Lower leg skin (tissue), 4 donors: ENCODE data around the gene SCAF1. TPM values are rescaled to one million over a fixed set of nuclear protein-coding genes. Genes with fewer than 3 reads are reported as not detected.
A peak's percentile ranks its signal among the peaks of the same experiment; 100 is the strongest.

ENCODE experiments used
- DNase-seq, 2 donors: peaks; one replicate each; pipeline ENCODE4 v3.0.0-alpha.2; 2019; ENCODE audit warnings: low spot score in 2 of 2
- H3K4me3 ChIP-seq: fragments of 200-600 bp; sonication (generic); 2 replicates; pipeline ENCODE4 v1.5.1; 2017; ENCODE audit warnings: mild to moderate bottlenecking, low read depth; ENCODE audit not compliant: poor library complexity, severe bottlenecking
- CTCF ChIP-seq, 3 donors: fragments of 450-650 bp; IDR thresholded peaks; one replicate each; pipeline ENCODE4 v1.5.1; 2016; ENCODE audit warnings: antibody characterized with exemption in 3 of 3, mild to moderate bottlenecking in 3 of 3, moderate library complexity in 2 of 3
- POLR2A ChIP-seq, 2 donors: fragments of 450-650 bp; IDR thresholded peaks; one replicate each; pipeline ENCODE4 v1.6.1; 2016 to 2017; ENCODE audit warnings: antibody characterized with exemption in 2 of 2, mild to moderate bottlenecking in 1 of 2, moderate library complexity in 1 of 2
- WGBS, 2 donors: methylation state at CpG; one replicate each; pipeline ENCODE4 v1.1.5; 2018; 5-methylcytosine and 5-hydroxymethylcytosine counted together
- intact Hi-C: fragments of 100-400 bp; cut with DNase I; formaldehyde crosslinking; loops from one replicate; pipeline ENCODE4 v1.15.0; 2023; ENCODE audit warnings: low total_unique reads
- total RNA-seq, 4 donors: library from RNA; depleted of rRNA; stranded (reverse); fragments of >200 nt; gene quantifications; one replicate each; pipeline ENCODE4 v1.1.0, GENCODE V29; 2016

The SCAF1 gene
- total RNA-seq, 4 donors from 2014 or later, result 28.6 to 54.3 (median 33.7) TPM

GRCh38 chr19:49624967-49625910, 16.8 kb upstream of the SCAF1 start:
- TF ChIP-seq CTCF (IDR thresholded peaks at IDR 0.05) (no peak), POLR2A (IDR thresholded peaks at IDR 0.05) (no peak)
- H3K4me3 ChIP-seq, result no peak overlapping the region
- no peak for DNase-seq
- WGBS, 2 donors, result 82 to 89% methylated on average over 26 to 27 of the region's 27 CpGs
- intact Hi-C loops, result no loop called here

GRCh38 chr19:49626226-49626625, 15.8 kb upstream of the SCAF1 start:
- intact Hi-C loops, result no loop called here
- 89 to 91% methylated on average over 11 of the region's 11 CpGs for WGBS, 2 donors
- no peak for DNase-seq
- no peak for TF ChIP-seq CTCF (IDR thresholded peaks at IDR 0.05)
- TF ChIP-seq POLR2A (IDR thresholded peaks at IDR 0.05), result no peak
- H3K4me3 ChIP-seq, result no peak overlapping the region

GRCh38 chr19:49629659-49630058, 12.3 kb upstream of the SCAF1 start:
- peak in 1 of 2 donors; percentile 84 for DNase-seq
- WGBS, 2 donors, result 80 to 83% methylated on average over 9 of the region's 9 CpGs
- TF ChIP-seq POLR2A (IDR thresholded peaks at IDR 0.05) (no peak), CTCF (IDR thresholded peaks at IDR 0.05) (no peak)
- H3K4me3 ChIP-seq, result no peak overlapping the region
- intact Hi-C loops, result no loop called here

- intact Hi-C loops, result no loop called here
- peak in 1 of 2 donors; percentile 82 for DNase-seq
- no peak overlapping the region for H3K4me3 ChIP-seq
- 10 to 12% methylated on average over 9 of the region's 9 CpGs for WGBS, 2 donors
- no peak for TF ChIP-seq POLR2A (IDR thresholded peaks at IDR 0.05)
- no peak for TF ChIP-seq CTCF (IDR thresholded peaks at IDR 0.05)
Measured at GRCh38 chr19:49631014-49631588, 10.9 kb upstream of the SCAF1 start.

GRCh38 chr19:49631610-49632192, 10.3 kb upstream of the SCAF1 start:
- TF ChIP-seq POLR2A (IDR thresholded peaks at IDR 0.05) (no peak), CTCF (IDR thresholded peaks at IDR 0.05) (no peak)
- intact Hi-C loops, result no loop called here
- DNase-seq, result no peak
- 77 to 78% methylated on average over 19 of the region's 19 CpGs for WGBS, 2 donors
- no peak overlapping the region for H3K4me3 ChIP-seq
